SU-DHL-6 (cell line): ENCODE data around the gene CRTC2.
A peak's percentile ranks its signal among the peaks of the same experiment; 100 is the strongest.

Experiments
- H2AFZ ChIP-seq: fragments of 200-600 bp; sonication (generic); 2 replicates; pipeline ENCODE4 v1.6.1; 2014; ENCODE audit warnings: low read depth, mild to moderate bottlenecking, moderate library complexity, mixed read lengths, antibody characterized with exemption, low read length; ENCODE audit not compliant: severe bottlenecking
- H3F3A ChIP-seq: fragments of 200-600 bp; shearing (Covaris generic); 2 replicates; pipeline ENCODE4 v1.6.0; 2016; ENCODE audit warnings: antibody characterized with exemption, mild to moderate bottlenecking; ENCODE audit not compliant: insufficient read depth
- H3K27ac ChIP-seq: fragments of 200-600 bp; sonication (generic); 2 replicates; pipeline ENCODE4 v1.5.1; 2016; ENCODE audit warnings: low read depth, mild to moderate bottlenecking, low read length, moderate library complexity, mixed read lengths
- H3K27me3 ChIP-seq: fragments of 200-600 bp; sonication (generic), shearing (Covaris generic); 2 replicates; pipeline ENCODE4 v1.6.0; 2014; ENCODE audit warnings: mild to moderate bottlenecking, low read length
- H3K36me3 ChIP-seq: fragments of 200-600 bp; sonication (generic); 2 replicates; pipeline ENCODE4 v1.6.1; 2014; ENCODE audit warnings: mild to moderate bottlenecking, low read length, mixed read lengths
- H3K4me2 ChIP-seq: fragments of 300-600, 200-600 bp; shearing (Covaris generic), sonication (generic); 2 replicates; pipeline ENCODE4 v1.6.0; 2014; ENCODE audit warnings: low read length, low read depth, mild to moderate bottlenecking; ENCODE audit not compliant: poor library complexity, severe bottlenecking
- H3K4me3 ChIP-seq: fragments of 200-600 bp; sonication (generic); 2 replicates; pipeline ENCODE4 v1.5.1; 2014; ENCODE audit warnings: antibody characterized with exemption, low read length, mild to moderate bottlenecking, mixed read lengths; ENCODE audit not compliant: insufficient read depth, poor library complexity, severe bottlenecking
- H3K79me2 ChIP-seq: fragments of 200-600 bp; sonication (generic); 2 replicates; pipeline ENCODE4 v1.6.1; 2014; ENCODE audit warnings: mild to moderate bottlenecking, low read length, moderate library complexity; ENCODE audit not compliant: insufficient read depth
- H3K9ac ChIP-seq: fragments of 200-600 bp; sonication (generic); 2 replicates; pipeline ENCODE4 v1.7.0; 2014; ENCODE audit warnings: mild to moderate bottlenecking, low read length
- H3K9me2 ChIP-seq: fragments of 200-600 bp; sonication (generic); replicated peaks from 2 replicates; pipeline ENCODE4 v1.6.1; 2014; ENCODE audit warnings: low read length; ENCODE audit not compliant: insufficient read depth
- H3K9me3 ChIP-seq: fragments of 200-600 bp; sonication (generic); 2 replicates; pipeline ENCODE4 v1.6.1; 2014; ENCODE audit warnings: low read length, mixed read lengths; ENCODE audit not compliant: insufficient read depth
- H4K20me1 ChIP-seq: fragments of 200-600 bp; sonication (generic); 2 replicates; pipeline ENCODE4 v1.6.1; 2014; ENCODE audit warnings: low read depth, mild to moderate bottlenecking, antibody characterized with exemption, low read length, moderate library complexity, mixed read lengths
- CTCF ChIP-seq: fragments of 200-600 bp; sonication (generic); IDR thresholded peaks from one replicate; pipeline ENCODE4 v1.5.1; 2017; ENCODE audit warnings: antibody characterized with exemption, mild to moderate bottlenecking, low read length, moderate library complexity; ENCODE audit not compliant: insufficient read depth, poor library complexity, severe bottlenecking
- EZH2phosphoT487 ChIP-seq: fragments of 200-600 bp; sonication (generic), shearing (Covaris generic); conservative IDR thresholded peaks from 2 replicates; pipeline ENCODE4 v1.6.1; 2018; ENCODE audit warnings: mild to moderate bottlenecking, antibody characterized with exemption, low read length, moderate library complexity, mixed read lengths

CRTC2 gene

GRCh38 chr1:153922076-153922971 is 36.1 kb downstream of the CRTC2 start:
- no peak overlapping the region for H2AFZ ChIP-seq
- H4K20me1 ChIP-seq = peaks cover 4% of the 10 kb centered on the region; the same call in 1 of the 2 replicates
- TF ChIP-seq CTCF = no peak
- TF ChIP-seq EZH2phosphoT487 = no peak
- H3F3A ChIP-seq = peaks cover 8% of the 10 kb centered on the region
- H3K79me2 ChIP-seq = peaks cover 49% of the 10 kb centered on the region
- H3K27ac ChIP-seq = peak overlapping the region; percentile 85
- H3K9me2 ChIP-seq = no peaks in the 10 kb centered on the region
- peak overlapping the region; percentile 74 for H3K4me2 ChIP-seq
- no peaks in the 10 kb centered on the region for H3K27me3 ChIP-seq
- 0 out of 2 replicates have a peak, but pooled peaks cover 10% of the 10 kb centered on the region for H3K36me3 ChIP-seq
- peak overlapping the region; percentile 89 for H3K9ac ChIP-seq
- H3K9me3 ChIP-seq = no peaks in the 10 kb centered on the region
- H3K4me3 ChIP-seq = peak overlapping the region; percentile 83

- peak overlapping the region; percentile 85 for H3K27ac ChIP-seq
- H3K36me3 ChIP-seq = 0 out of 2 replicates have a peak, but pooled peaks cover 10% of the 10 kb centered on the region
- peaks cover 4% of the 10 kb centered on the region; the same call in 1 of the 2 replicates for H4K20me1 ChIP-seq
- H3K79me2 ChIP-seq = peaks cover 55% of the 10 kb centered on the region
- peak overlapping the region; percentile 74 for H3K4me2 ChIP-seq
- H3K4me3 ChIP-seq = peak overlapping the region; percentile 83
- no peaks in the 10 kb centered on the region for H3K9me2 ChIP-seq
- peaks cover 8% of the 10 kb centered on the region for H3F3A ChIP-seq
- peak overlapping the region; percentile 89 for H3K9ac ChIP-seq
- no peak overlapping the region for H2AFZ ChIP-seq
- no peaks in the 10 kb centered on the region for H3K27me3 ChIP-seq
- no peaks in the 10 kb centered on the region for H3K9me3 ChIP-seq
- no peak for TF ChIP-seq CTCF
- TF ChIP-seq EZH2phosphoT487 = no peak
These were observed 36.7 kb downstream of the CRTC2 start for GRCh38 chr1:153921803-153922075.

- peaks cover 4% of the 10 kb centered on the region; the same call in 1 of the 2 replicates for H4K20me1 ChIP-seq
- H3K36me3 ChIP-seq = peaks cover 10% of the 10 kb centered on the region; the same call in 1 of the 2 replicates
- TF ChIP-seq EZH2phosphoT487 (no peak), CTCF (no peak)
- H3K9me3 ChIP-seq = no peaks in the 10 kb centered on the region
- peak overlapping the region; percentile 89 for H3K9ac ChIP-seq
- H3K27me3 ChIP-seq = no peaks in the 10 kb centered on the region
- H3K27ac ChIP-seq = peak overlapping the region; percentile 85
- peaks cover 60% of the 10 kb centered on the region for H3K79me2 ChIP-seq
- H3K4me2 ChIP-seq = peak overlapping the region; percentile 74
- peak overlapping the region; percentile 83 for H3K4me3 ChIP-seq
- no peaks in the 10 kb centered on the region for H3K9me2 ChIP-seq
- H3F3A ChIP-seq = peaks cover 8% of the 10 kb centered on the region
- H2AFZ ChIP-seq = no peak overlapping the region
These were observed 37.2 kb downstream of the CRTC2 start for GRCh38 chr1:153921080-153921802.
